ENCODE measurements around the gene NR1H4.

NR1H4 gene

GRCh38 chr12:100437038-100437841 is 36.4 kb upstream of the NR1H4 start:
- no peak for DNase-seq (ENCODE audit: low read depth)
- no peak overlapping the region for H3K4me3 ChIP-seq (replicated peaks; ENCODE audit: low read depth, low read length)
- TF ChIP-seq CTCF (IDR thresholded peaks at IDR 0.05; ENCODE audit: low read length, missing control alignments), result no peak

GRCh38 chr12:100439797-100440196 is 33.9 kb upstream of the NR1H4 start:
- no peak for TF ChIP-seq CTCF (IDR thresholded peaks at IDR 0.05; ENCODE audit: low read length, missing control alignments)
- DNase-seq (ENCODE audit: low read depth), result no peak
- H3K4me3 ChIP-seq (replicated peaks; ENCODE audit: low read depth, low read length), result no peak overlapping the region

GRCh38 chr12:100442403-100442802 is 31.3 kb upstream of the NR1H4 start:
- DNase-seq (ENCODE audit: low read depth), result no peak
- TF ChIP-seq CTCF (IDR thresholded peaks at IDR 0.05; ENCODE audit: low read length, missing control alignments), result no peak

GRCh38 chr12:100443434-100443833 is 30.2 kb upstream of the NR1H4 start:
- H3K4me3 ChIP-seq (replicated peaks; ENCODE audit: low read depth, low read length), result no peak overlapping the region
- TF ChIP-seq CTCF (IDR thresholded peaks at IDR 0.05; ENCODE audit: low read length, missing control alignments), result no peak
- DNase-seq (ENCODE audit: low read depth), result no peak

More at GRCh38 chr12:100442403-100442802, 31.3 kb upstream of the NR1H4 start:
- H3K4me3 ChIP-seq (replicated peaks; ENCODE audit: low read depth, low read length), result no peak overlapping the region

GRCh38 chr12:100445081-100445481 is 28.6 kb upstream of the NR1H4 start:
- TF ChIP-seq CTCF (IDR thresholded peaks at IDR 0.05; ENCODE audit: low read length, missing control alignments), result no peak
- no peak for DNase-seq (ENCODE audit: low read depth)
- H3K4me3 ChIP-seq (replicated peaks; ENCODE audit: low read depth, low read length), result no peak overlapping the region

- DNase-seq (ENCODE audit: low read depth), result no peak
- TF ChIP-seq CTCF (IDR thresholded peaks at IDR 0.05; ENCODE audit: low read length, missing control alignments), result no peak
- no peak overlapping the region for H3K4me3 ChIP-seq (replicated peaks; ENCODE audit: low read depth, low read length)
These were observed 26.3 kb upstream of the NR1H4 start for GRCh38 chr12:100447381-100447780.

GRCh38 chr12:100448656-100449055 is 25.0 kb upstream of the NR1H4 start:
- no peak for TF ChIP-seq CTCF (IDR thresholded peaks at IDR 0.05; ENCODE audit: low read length, missing control alignments)
- H3K4me3 ChIP-seq (replicated peaks; ENCODE audit: low read depth, low read length), result no peak overlapping the region
- DNase-seq (ENCODE audit: low read depth), result no peak
